H1 (cell line): ENCODE data around the gene INPP4B. TPM values are rescaled to one million over a fixed set of nuclear protein-coding genes. Genes with fewer than 3 reads are reported as not detected.

ENCODE experiments used
- CTCF ChIA-PET: fragments of 300-600 bp; sonication (Branson Sonifier 250); formaldehyde crosslinking; loops from one replicate; lab custom pipeline; 2021; ENCODE audit not compliant: partially characterized antibody; lab: Charles Lee
- POLR2A ChIA-PET: fragments of 300-600 bp; sonication (Branson Sonifier 250); formaldehyde crosslinking; loops from one replicate; lab custom pipeline; 2021; ENCODE audit warnings: inconsistent platforms; ENCODE audit not compliant: partially characterized antibody; lab: Charles Lee
- DNase-seq, 2 experiments: peaks; one replicate each; pipeline versions ENCODE4 v3.0.0 to v3.0.0-alpha.2; 2010 to 2022; ENCODE audit warnings: low spot score in 2 of 2, low read depth in 1 of 2, mixed read lengths in 1 of 2
- FAIRE-seq: peaks from 2 replicates; lab custom pipeline; 2011; peaks lifted over from hg19 to GRCh38; lab: Jason Lieb, UNC
- H2AFZ ChIP-seq: 2 replicates; pipeline ENCODE4 v1.8.1; 2012; ENCODE audit warnings: low read length, inconsistent platforms
- H2AK5ac ChIP-seq: 2 replicates; pipeline ENCODE4 v1.6.1; 2013; ENCODE audit warnings: low read depth, low read length
- H2BK120ac ChIP-seq: replicated peaks from 2 replicates; pipeline ENCODE3; 2013; ENCODE audit warnings: low read depth, low read length, inconsistent platforms
- H2BK12ac ChIP-seq: 2 replicates; pipeline ENCODE4 v1.6.1; 2013; ENCODE audit warnings: low read depth, low read length
- H2BK15ac ChIP-seq: 2 replicates; pipeline ENCODE4 v1.6.1; 2013; ENCODE audit warnings: low read length
- H2BK20ac ChIP-seq: 2 replicates; pipeline ENCODE4 v1.6.1; 2013; ENCODE audit warnings: low read length
- H2BK5ac ChIP-seq: 2 replicates; pipeline ENCODE4 v1.6.1; 2013; ENCODE audit warnings: low read depth, low read length
- H3K14ac ChIP-seq: 2 replicates; pipeline ENCODE4 v1.6.1; 2013; ENCODE audit warnings: inconsistent platforms; ENCODE audit not compliant: insufficient read length
- H3K18ac ChIP-seq: 2 replicates; pipeline ENCODE4 v1.6.1; 2013; ENCODE audit warnings: low read length; ENCODE audit errors: extremely low read depth
- H3K23ac ChIP-seq: 2 replicates; pipeline ENCODE4 v1.6.1; 2013; ENCODE audit warnings: inconsistent platforms; ENCODE audit not compliant: insufficient read length
- H3K23me2 ChIP-seq: 2 replicates; pipeline ENCODE4 v1.6.1; 2013; ENCODE audit warnings: low read depth, low read length
- H3K27ac ChIP-seq: 2 replicates; pipeline ENCODE4 v1.6.1; 2011; ENCODE audit warnings: low read depth, low read length, inconsistent platforms
- H3K27me3 ChIP-seq, 4 experiments: replicated peaks in 1 of 4; 1 replicate in 1 of 4; 2 replicates in 3 of 4; pipeline versions ENCODE4 v1.6.1 to v1.8.1; 2011 to 2013; ENCODE audit warnings: low read length in 3 of 4, mild to moderate bottlenecking in 3 of 4, inconsistent platforms in 2 of 4, mixed read lengths in 2 of 4, moderate library complexity in 1 of 4; ENCODE audit not compliant: control insufficient read depth in 3 of 4, insufficient read depth in 3 of 4; ENCODE audit errors: extremely low read depth in 1 of 4
- H3K36me3 ChIP-seq, 4 experiments: 2 replicates each; pipeline versions ENCODE4 v1.6.1 to v1.8.1; 2011 to 2013; ENCODE audit warnings: mild to moderate bottlenecking in 4 of 4, low read length in 3 of 4, moderate library complexity in 2 of 4, control low read depth in 1 of 4, inconsistent platforms in 1 of 4; ENCODE audit not compliant: insufficient read depth in 4 of 4, control insufficient read depth in 2 of 4
- H3K4ac ChIP-seq: replicated peaks from 2 replicates; pipeline ENCODE3; 2013; ENCODE audit warnings: low read length, low read depth, mixed read lengths, inconsistent platforms; ENCODE audit not compliant: insufficient read length
- H3K4me1 ChIP-seq, 4 experiments: replicated peaks in 1 of 4; 1 replicate in 1 of 4; 2 replicates in 3 of 4; pipeline versions ENCODE4 v1.6.1 to v1.8.1; 2011 to 2013; ENCODE audit warnings: low read length in 3 of 4, inconsistent platforms in 2 of 4, mixed read lengths in 1 of 4; ENCODE audit not compliant: insufficient read depth in 4 of 4, control insufficient read depth in 3 of 4
- H3K4me2 ChIP-seq, 2 experiments: 2 replicates each; pipeline versions ENCODE4 v1.6.1 to v1.8.1; 2011 to 2013; ENCODE audit warnings: low read depth in 2 of 2, low read length in 2 of 2, control low read depth in 1 of 2, inconsistent platforms in 1 of 2, mild to moderate bottlenecking in 1 of 2; ENCODE audit not compliant: insufficient read depth in 1 of 2
- H3K4me3 ChIP-seq, 4 experiments: fragments of 200-600, 300-600 bp in 1 of 4; sonication (generic), shearing (Covaris generic), sonication (Bioruptor Twin) in 1 of 4; 2 replicates each; pipeline versions ENCODE4 v1.5.1 to v1.8.1; 2011 to 2016; ENCODE audit warnings: low read length in 4 of 4, low read depth in 3 of 4, control low read depth in 2 of 4, inconsistent platforms in 2 of 4, mild to moderate bottlenecking in 2 of 4, mixed read lengths in 1 of 4, moderate library complexity in 1 of 4; ENCODE audit not compliant: insufficient read depth in 2 of 4; ENCODE audit errors: extremely low read depth in 1 of 4
- H3K56ac ChIP-seq: replicated peaks from 2 replicates; pipeline ENCODE3; 2013; ENCODE audit warnings: low read depth, mild to moderate bottlenecking, mixed read lengths, low read length, inconsistent platforms; ENCODE audit not compliant: insufficient read length
- H3K79me1 ChIP-seq: 2 replicates; pipeline ENCODE4 v1.6.1; 2013; ENCODE audit warnings: low read depth, low read length, control low read depth
- H3K79me2 ChIP-seq, 2 experiments: 2 replicates each; pipeline versions ENCODE4 v1.6.1 to v1.8.1; 2012 to 2013; ENCODE audit warnings: low read length in 2 of 2, mild to moderate bottlenecking in 2 of 2, inconsistent platforms in 1 of 2; ENCODE audit not compliant: insufficient read depth in 2 of 2, control insufficient read depth in 1 of 2
- H3K9ac ChIP-seq, 4 experiments: replicated peaks in 1 of 4; 1 replicate in 1 of 4; 2 replicates in 3 of 4; pipeline versions ENCODE4 v1.6.1 to v1.8.1; 2011 to 2013; ENCODE audit warnings: low read depth in 3 of 4, low read length in 3 of 4, control low read depth in 2 of 4, mild to moderate bottlenecking in 2 of 4, moderate library complexity in 2 of 4, inconsistent platforms in 1 of 4; ENCODE audit errors: extremely low read depth in 1 of 4
- H3K9me3 ChIP-seq, 2 experiments: 2 replicates each; pipeline versions ENCODE4 v1.6.1 to v1.8.1; 2012 to 2013; ENCODE audit warnings: mild to moderate bottlenecking in 2 of 2, moderate library complexity in 2 of 2, control low read depth in 1 of 2, inconsistent platforms in 1 of 2, low read depth in 1 of 2, low read length in 1 of 2, mixed read lengths in 1 of 2; ENCODE audit not compliant: insufficient read depth in 2 of 2
- H4K20me1 ChIP-seq, 2 experiments: replicated peaks in 1 of 2; 2 replicates each; pipeline versions ENCODE3 to v1.8.1; 2011 to 2013; ENCODE audit warnings: inconsistent platforms in 2 of 2, low read length in 2 of 2, mild to moderate bottlenecking in 1 of 2; ENCODE audit not compliant: insufficient read depth in 2 of 2, control insufficient read depth in 1 of 2
- H4K5ac ChIP-seq: 2 replicates; pipeline ENCODE4 v1.6.1; 2013; ENCODE audit warnings: low read length, low read depth, mixed read lengths, inconsistent platforms; ENCODE audit not compliant: insufficient read length
- H4K8ac ChIP-seq: 2 replicates; pipeline ENCODE4 v1.8.0; 2013; ENCODE audit warnings: mild to moderate bottlenecking, moderate library complexity, low read length, inconsistent platforms; ENCODE audit not compliant: insufficient read depth; ENCODE audit errors: extremely low read depth
- H4K91ac ChIP-seq: replicated peaks from 2 replicates; pipeline ENCODE3; 2013; ENCODE audit warnings: low read length, mixed read lengths, inconsistent platforms; ENCODE audit not compliant: insufficient read length
- CBX5 ChIP-seq: fragments of 300-800, 300-1000 bp; sonication (generic); IDR thresholded peaks from 2 replicates; pipeline ENCODE4 v1.7.1; 2016; ENCODE audit warnings: antibody characterized with exemption, low read length, low read depth
- PHF8 ChIP-seq: fragments of 200-600 bp; sonication (generic); conservative IDR thresholded peaks from 2 replicates; pipeline ENCODE4 v1.7.1; 2012; ENCODE audit warnings: low read depth, mild to moderate bottlenecking, inconsistent platforms, low read length, moderate library complexity
- WGBS, 2 experiments: shearing (Covaris generic) in 1 of 2; methylation state at CpG; one replicate each; pipeline versions ENCODE4 v1.1.6 to v1.1.7; 2013 to 2015; ENCODE audit warnings: low lambda C conversion rate in 2 of 2, mixed read lengths in 2 of 2, inconsistent platforms in 1 of 2, low coverage in 1 of 2, missing lambda C conversion rate in 1 of 2; ENCODE audit not compliant: insufficient replicate concordance in 2 of 2, insufficient coverage in 1 of 2, insufficient read length in 1 of 2; ENCODE audit errors: extremely low coverage in 1 of 2, missing lambda C conversion rate in 1 of 2; 5-methylcytosine and 5-hydroxymethylcytosine counted together
- polyA plus RNA-seq, 7 experiments: library from polyadenylated mRNA; depleted of rRNA in 3 of 7; stranded (reverse) in 5 of 7; unstranded in 2 of 7; fragments of >200 nt in 5 of 7; fragments of 200-250 nt in 2 of 7; gene quantifications; 1 replicate in 5 of 7; 2 replicates in 1 of 7; 4 replicates in 1 of 7; pipeline versions ENCODE4 v1.2.1 to v1.2.3, GENCODE V29; 2011 to 2013; ENCODE audit warnings: missing spikeins in 2 of 7, mixed read lengths in 2 of 7
- total RNA-seq: library from RNA; stranded (reverse); fragmentation: NEBNext Ultra II Directional; extraction: Animal tissue kit (Norgen Biotek cat#: 25700); gene quantifications from 2 replicates; pipeline ENCODE4 v1.2.1, GENCODE V29; 2021

INPP4B gene
- total and polyA plus RNA-seq, 2 of the 8 experiments (the other 6 are each of a cell fraction or from before 2014, with no cell fraction given): 0.11 to 0.54 TPM

DNA sequence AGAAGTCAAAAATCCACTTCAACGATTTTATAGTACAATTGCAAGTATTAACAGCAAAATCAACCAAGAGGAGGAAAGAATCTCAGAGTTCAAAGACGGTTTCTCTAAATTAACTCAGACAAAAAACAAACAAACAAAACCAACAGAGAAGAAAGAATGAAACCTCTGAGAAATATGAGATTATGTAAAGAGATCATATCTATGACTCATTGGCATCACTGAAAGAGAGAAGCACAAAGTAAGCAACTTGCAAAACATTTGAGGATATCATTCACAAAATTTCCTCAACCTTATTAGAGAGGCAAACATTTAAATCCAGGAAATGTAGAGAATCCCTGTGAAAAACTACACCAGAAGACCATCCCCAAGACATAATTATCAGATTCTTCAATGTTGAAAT lies 370.4 kb downstream of the INPP4B start:
- no peaks in the 10 kb centered on the region for H3K23me2 ChIP-seq
- H2BK12ac ChIP-seq: no peak overlapping the region
- no peak overlapping the region for H3K4me3 ChIP-seq
- H3K4me1 ChIP-seq: no peaks in the 10 kb centered on the region
- H4K8ac ChIP-seq: no peak overlapping the region
- no peak overlapping the region for H3K4ac ChIP-seq
- 92% methylated on average over 2 of the region's 2 CpGs; no CpG with 5 or more reads in 1 of the 2 experiments for WGBS, 2 experiments
- H3K27ac ChIP-seq: no peak overlapping the region
- no peak overlapping the region for H3K14ac ChIP-seq
- no peak overlapping the region for H3K18ac ChIP-seq
- no peak overlapping the region for H3K56ac ChIP-seq
- ChIA-PET POLR2A (no interaction called here), CTCF (no interaction called here)
- no peak overlapping the region for H4K5ac ChIP-seq
- H2BK20ac ChIP-seq: no peak overlapping the region
- H3K23ac ChIP-seq: no peak overlapping the region
- H3K9me3 ChIP-seq: no peaks in the 10 kb centered on the region
- no peaks in the 10 kb centered on the region for H3K79me1 ChIP-seq
- H2AFZ ChIP-seq: no peak overlapping the region
- no peak overlapping the region for H2BK5ac ChIP-seq
- no peak for DNase-seq
- no peaks in the 10 kb centered on the region for H3K36me3 ChIP-seq
- H3K9ac ChIP-seq: no peak overlapping the region
- no peak overlapping the region for H2BK120ac ChIP-seq
- no peaks in the 10 kb centered on the region for H3K27me3 ChIP-seq
- H3K79me2 ChIP-seq: no peaks in the 10 kb centered on the region
- H2AK5ac ChIP-seq: no peak overlapping the region
- H3K4me2 ChIP-seq: no peak overlapping the region
- H4K91ac ChIP-seq: no peak overlapping the region
- FAIRE-seq: no peak
- no peak overlapping the region for H2BK15ac ChIP-seq
- H4K20me1 ChIP-seq: no peaks in the 10 kb centered on the region
- TF ChIP-seq CBX5 (no peak), PHF8 (no peak)
